NCI-H2029 treated with DMSO at 0.1 percent for 48 hours (cell line): ENCODE results near the gene FMNL3.
"Not testable (repeated sequence)": the region's sequence is repeated elsewhere in the genome, so short reads cannot be mapped to it uniquely, and the experiment has no call there.

ENCODE experiments used
- DNase-seq: peaks from one replicate; lab custom pipeline; 2025; lab: John Stamatoyannopoulos, UW

Gene FMNL3

GRCh38 chr12:49717800-49718199, 10.6 kb upstream of the FMNL3 start:
- DNase-seq: not testable (repeated sequence)

DNA sequence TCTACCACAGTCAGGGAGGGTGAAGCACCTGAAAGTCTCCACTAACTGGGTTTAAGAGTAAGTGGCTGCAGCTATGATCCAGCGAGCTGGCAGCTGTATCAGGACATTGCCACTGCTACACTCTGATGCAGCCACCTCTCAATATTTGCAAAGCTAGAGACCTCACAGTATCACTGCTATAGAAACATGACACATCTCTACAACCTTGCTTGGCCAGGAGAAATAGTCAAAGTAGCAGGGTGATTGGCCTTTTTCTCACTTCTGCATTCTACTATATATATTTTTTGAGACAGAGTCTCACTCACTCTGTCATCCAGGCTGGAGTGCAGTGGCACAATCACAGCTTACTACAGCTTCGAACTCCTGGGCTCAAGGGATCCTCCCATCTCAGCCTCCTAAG, 9.3 kb upstream of the FMNL3 start:
- no peak for DNase-seq

GRCh38 chr12:49713952-49714351, 6.7 kb upstream of the FMNL3 start:
- DNase-seq: not testable (repeated sequence)

DNA sequence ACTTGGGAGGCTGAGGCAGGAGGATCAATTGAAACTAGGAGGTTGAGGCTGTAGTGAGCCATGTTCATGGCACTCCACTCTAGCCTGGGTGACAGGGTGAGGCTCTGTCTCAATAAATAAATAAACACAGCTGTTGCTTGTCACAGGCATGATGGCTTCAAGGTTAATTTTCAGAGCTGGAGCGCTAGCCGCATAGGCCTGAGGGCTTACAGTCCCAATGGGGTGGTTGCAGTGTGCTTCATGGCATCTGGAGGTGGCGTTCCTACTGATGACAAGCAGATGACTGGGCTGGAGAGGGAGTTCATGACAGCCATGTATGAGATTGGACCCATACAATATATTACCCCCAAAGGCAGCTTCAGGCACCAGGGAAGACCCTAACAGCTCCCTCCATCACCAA, 1.6 kb upstream of the FMNL3 start:
- no peak for DNase-seq

DNA sequence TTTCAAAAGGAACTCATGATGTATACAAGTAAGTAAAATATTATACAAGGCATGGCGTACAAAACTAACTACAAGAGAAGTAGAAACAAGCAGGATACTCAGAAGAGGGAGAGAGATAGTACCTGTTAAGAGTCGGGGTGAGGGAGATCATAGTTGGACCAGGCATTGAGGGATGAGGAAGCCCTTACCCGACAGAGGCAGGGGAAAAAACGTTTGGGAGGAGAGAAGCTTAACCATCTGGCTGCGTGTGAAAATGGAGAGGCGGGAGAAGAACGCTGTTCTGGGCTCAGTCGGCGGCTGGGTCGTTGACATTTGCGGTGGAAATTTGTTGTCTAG, 575 bp upstream of the FMNL3 start:
- peak; percentile 49 for DNase-seq

DNA sequence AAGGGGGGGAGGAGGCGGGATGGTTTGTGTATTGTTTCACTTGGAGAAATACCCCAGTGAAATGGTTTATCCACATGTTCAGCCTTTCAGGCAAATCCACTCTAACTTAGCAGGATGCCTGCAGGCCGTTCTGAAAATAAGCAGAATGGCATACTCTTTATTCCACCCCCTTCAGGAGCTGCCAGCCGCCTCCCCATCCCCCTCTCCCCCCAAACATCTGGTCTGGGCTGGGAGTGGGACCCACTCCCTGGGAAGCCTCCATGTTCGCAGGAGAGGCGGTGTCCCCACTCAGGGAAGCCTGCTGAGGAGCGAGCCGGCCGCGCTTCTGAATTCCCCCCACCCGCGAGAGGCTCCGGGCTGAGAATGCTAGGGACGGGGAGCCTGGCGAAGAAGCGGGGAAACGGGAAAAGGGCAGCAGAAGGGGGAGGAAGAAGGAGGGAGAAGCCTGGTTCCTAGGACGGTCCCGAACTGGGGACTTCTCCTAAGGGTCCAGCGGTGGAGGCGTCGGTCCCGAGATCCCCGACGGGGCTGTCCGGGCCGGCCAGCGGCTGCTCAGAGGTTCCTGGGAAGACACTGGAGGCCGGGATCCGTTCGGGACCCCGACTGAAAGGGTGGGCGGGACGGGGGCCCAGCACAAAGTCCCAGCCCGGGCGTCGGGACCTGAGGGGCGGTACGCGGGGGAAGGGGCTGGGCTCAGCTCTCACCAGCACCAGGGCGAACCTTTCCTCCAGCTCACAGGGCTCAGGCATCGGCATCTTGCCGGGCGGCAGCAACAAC, 666 bp downstream of the FMNL3 start:
- no peak for DNase-seq

- DNase-seq: no peak
Observed at GRCh38 chr12:49705479-49706134, 1.6 kb downstream of the FMNL3 start.

- no peak for DNase-seq
Observed at GRCh38 chr12:49703647-49704137, 3.5 kb downstream of the FMNL3 start.

GRCh38 chr12:49702676-49703215, 4.5 kb downstream of the FMNL3 start:
- DNase-seq: no peak

DNA sequence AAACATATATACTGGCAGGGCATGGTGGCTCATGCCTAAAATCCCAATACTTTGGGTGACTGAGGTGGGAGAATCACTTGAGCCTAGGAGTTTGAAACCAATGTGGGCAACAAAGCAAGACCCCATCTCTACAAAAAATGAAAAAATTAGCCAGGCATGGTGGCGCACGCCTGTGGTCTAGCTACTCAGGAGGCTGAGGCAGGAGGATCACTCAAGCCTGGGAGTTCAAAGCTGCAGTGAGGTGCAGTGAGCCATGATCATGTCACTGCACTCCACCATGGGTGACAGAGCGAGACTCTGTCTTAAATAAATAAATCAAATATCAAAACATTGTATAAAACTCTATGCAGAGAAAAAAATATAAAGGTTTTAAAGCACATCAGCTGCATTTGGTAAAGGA, 5.2 kb downstream of the FMNL3 start:
- no peak for DNase-seq

- no peak for DNase-seq
Observed at GRCh38 chr12:49698619-49699545, 8.3 kb downstream of the FMNL3 start.

GRCh38 chr12:49697808-49698207, 9.4 kb downstream of the FMNL3 start:
- DNase-seq: no peak

- DNase-seq: no peak
Observed at GRCh38 chr12:49696723-49697122, 10.5 kb downstream of the FMNL3 start.

GRCh38 chr12:49693931-49694444, 13.2 kb downstream of the FMNL3 start:
- DNase-seq: no peak

DNA sequence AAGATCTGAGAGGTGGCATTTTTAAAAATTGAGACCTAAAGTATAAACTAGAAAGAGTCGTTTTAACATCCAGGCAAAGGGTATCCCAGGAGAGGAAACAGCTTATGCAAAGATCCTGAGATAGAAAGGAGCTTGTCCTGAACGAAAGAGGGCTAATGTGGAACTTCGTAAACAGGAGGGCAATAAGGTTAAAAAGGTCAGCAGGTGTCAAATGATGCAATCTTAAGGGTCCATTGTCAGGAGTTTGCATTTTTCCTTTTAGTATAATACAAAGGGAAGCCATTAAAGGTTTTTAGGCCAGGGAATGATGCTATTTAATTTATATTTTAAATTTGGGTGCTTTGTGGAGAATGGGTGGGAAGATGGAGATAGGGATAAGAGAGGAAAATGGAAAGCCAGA, 14.4 kb downstream of the FMNL3 start:
- DNase-seq: no peak

- DNase-seq: no peak
Observed at GRCh38 chr12:49689785-49690184, 17.4 kb downstream of the FMNL3 start.

GRCh38 chr12:49689237-49689636, 18.0 kb downstream of the FMNL3 start:
- no peak for DNase-seq

GRCh38 chr12:49687941-49688340, 19.3 kb downstream of the FMNL3 start:
- no peak for DNase-seq

GRCh38 chr12:49684310-49684854, 22.8 kb downstream of the FMNL3 start:
- DNase-seq: no peak

GRCh38 chr12:49683599-49684309, 23.5 kb downstream of the FMNL3 start:
- no peak for DNase-seq

GRCh38 chr12:49680075-49680474, 27.1 kb downstream of the FMNL3 start:
- no peak for DNase-seq
